ENCODE measurements around the gene MRPL33.

DNA sequence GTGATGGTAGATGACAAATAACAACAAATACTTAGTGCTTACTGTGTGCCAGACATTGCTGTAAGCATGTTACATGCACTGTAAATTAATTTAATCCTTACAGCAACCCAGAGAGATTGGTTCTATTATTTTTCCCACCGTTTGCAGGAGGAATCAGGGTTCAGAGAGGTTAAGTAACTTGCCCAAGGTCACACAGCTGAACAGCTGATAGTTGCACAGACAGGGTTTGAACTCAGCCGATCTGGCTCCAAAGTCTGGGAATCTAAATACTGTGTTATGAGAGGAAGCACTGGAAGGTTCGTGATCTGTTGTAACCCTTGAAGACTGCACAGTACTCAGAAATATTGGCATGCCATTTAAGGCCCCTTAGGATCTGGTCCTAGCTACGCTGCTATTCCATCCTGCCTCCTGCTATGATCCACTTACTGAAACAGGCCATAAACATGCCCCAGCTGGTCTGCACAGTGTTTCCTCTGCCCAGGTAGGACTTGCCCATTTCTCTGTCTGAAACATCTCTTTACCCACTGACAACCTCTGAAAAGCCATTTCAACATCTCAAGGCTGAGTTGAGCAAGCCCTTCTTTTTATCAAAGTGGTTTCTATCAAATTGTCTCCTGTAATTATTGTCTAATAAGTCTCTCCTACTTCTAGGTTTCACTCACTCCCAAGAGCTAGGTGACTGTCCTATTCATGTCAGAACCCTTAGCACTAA, 40.4 kb upstream of the MRPL33 start:
- TF ChIP-seq POLR2A (IDR thresholded peaks at IDR 0.05; ENCODE audit: low read length): no peak
- TF ChIP-seq GATA1 (IDR thresholded peaks at IDR 0.05; ENCODE audit: low read depth, low read length): no peak
